B cell (primary cell): Measurements from ENCODE around the gene SLC16A10.

Experiments
- EZH2 ChIP-seq: IDR thresholded peaks from 2 replicates; pipeline ENCODE4 v1.6.1; 2012; ENCODE audit warnings: borderline replicate concordance, low read depth, mild to moderate bottlenecking, moderate library complexity, low read length; ENCODE audit not compliant: insufficient read depth, poor library complexity, severe bottlenecking
- TF ChIP-seq, protein P1 (sequence below): fragments of 200-600 bp; IDR thresholded peaks from one replicate; pipeline ENCODE4 v1.8.0; 2022; ENCODE audit warnings: antibody characterized with exemption, mild to moderate bottlenecking

DNA sequence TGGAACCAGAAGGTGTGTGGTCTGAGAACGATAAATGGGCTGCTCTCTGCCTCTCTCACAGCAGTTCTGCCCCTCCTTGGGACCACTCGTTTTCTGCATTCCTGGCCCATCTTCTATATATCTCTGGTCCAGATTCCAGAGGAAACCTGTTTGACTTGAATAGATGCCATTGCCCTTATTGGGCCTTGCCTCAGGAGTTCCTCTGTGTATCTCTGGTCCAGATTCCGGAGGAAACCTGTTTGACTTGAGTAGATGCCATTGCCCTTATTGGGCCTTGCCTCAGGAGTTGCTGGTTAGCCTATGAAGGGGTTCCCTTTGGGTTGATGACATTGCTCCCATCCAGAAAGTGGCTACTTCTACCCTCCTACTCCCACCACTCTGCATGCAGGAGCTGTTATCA, 189.4 kb downstream of the SLC16A10 start:
- TF ChIP-seq EZH2: no peak
- TF ChIP-seq, protein P1, sequence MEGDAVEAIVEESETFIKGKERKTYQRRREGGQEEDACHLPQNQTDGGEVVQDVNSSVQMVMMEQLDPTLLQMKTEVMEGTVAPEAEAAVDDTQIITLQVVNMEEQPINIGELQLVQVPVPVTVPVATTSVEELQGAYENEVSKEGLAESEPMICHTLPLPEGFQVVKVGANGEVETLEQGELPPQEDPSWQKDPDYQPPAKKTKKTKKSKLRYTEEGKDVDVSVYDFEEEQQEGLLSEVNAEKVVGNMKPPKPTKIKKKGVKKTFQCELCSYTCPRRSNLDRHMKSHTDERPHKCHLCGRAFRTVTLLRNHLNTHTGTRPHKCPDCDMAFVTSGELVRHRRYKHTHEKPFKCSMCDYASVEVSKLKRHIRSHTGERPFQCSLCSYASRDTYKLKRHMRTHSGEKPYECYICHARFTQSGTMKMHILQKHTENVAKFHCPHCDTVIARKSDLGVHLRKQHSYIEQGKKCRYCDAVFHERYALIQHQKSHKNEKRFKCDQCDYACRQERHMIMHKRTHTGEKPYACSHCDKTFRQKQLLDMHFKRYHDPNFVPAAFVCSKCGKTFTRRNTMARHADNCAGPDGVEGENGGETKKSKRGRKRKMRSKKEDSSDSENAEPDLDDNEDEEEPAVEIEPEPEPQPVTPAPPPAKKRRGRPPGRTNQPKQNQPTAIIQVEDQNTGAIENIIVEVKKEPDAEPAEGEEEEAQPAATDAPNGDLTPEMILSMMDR: no peak
